A549 (cell line): Measurements from ENCODE around the gene HPS5. TPM values are rescaled to one million over a fixed set of nuclear protein-coding genes. Genes with fewer than 3 reads are reported as not detected.

Experiments
- ATAC-seq, 2 experiments: fragments of 200-7000 bp in 1 of 2; fragments of >200 bp in 1 of 2; cut with Nextera tagmentation in 1 of 2; cut with Tn5 transposase in 1 of 2; 3 replicates each; pipeline versions ENCODE4 v1.8.0 to v1.9.1; 2018 to 2020; ENCODE audit warnings: mild to moderate bottlenecking in 1 of 2, moderate library complexity in 1 of 2
- CTCF ChIA-PET: fragments of 300-600 bp; sonication (Branson Sonifier 250); formaldehyde crosslinking; extraction: SDS; loops from one replicate; lab custom pipeline; 2021; ENCODE audit warnings: antibody characterized with exemption, inconsistent platforms; lab: Yijun Ruan, JAX
- POLR2A ChIA-PET: fragments of 350-600 bp; formaldehyde crosslinking; extraction: SDS; loops from one replicate; lab custom pipeline; 2021; ENCODE audit warnings: antibody characterized with exemption, inconsistent platforms; lab: Yijun Ruan, JAX
- DNase-seq, 2 experiments: peaks; one replicate each; pipeline versions ENCODE4 v3.0.0 to v3.0.0-alpha.2; 2011 to 2016; ENCODE audit warnings: low read depth in 1 of 2, low spot score in 1 of 2
- FAIRE-seq: peaks from 2 replicates; lab custom pipeline; 2011; peaks lifted over from hg19 to GRCh38; lab: Jason Lieb, UNC
- H3K27ac ChIP-seq, 2 experiments: fragments of >200 bp; sonication (Bioruptor Twin); formaldehyde crosslinking; 3 replicates each; pipeline ENCODE4 v1.5.1; 2016 to 2017
- H3K4me1 ChIP-seq: fragments of >200 bp; sonication (Bioruptor Twin); formaldehyde crosslinking; 3 replicates; pipeline ENCODE4 v1.6.1; 2016
- H3K4me2 ChIP-seq: fragments of >200 bp; sonication (Bioruptor Twin); formaldehyde crosslinking; 3 replicates; pipeline ENCODE4 v1.6.1; 2016
- H3K4me3 ChIP-seq: fragments of >200 bp; sonication (Bioruptor Twin); formaldehyde crosslinking; 3 replicates; pipeline ENCODE4 v1.5.1; 2016
- H3K9me3 ChIP-seq: fragments of >200 bp; sonication (Bioruptor Twin); formaldehyde crosslinking; 3 replicates; pipeline ENCODE4 v1.6.1; 2016
- CEBPB ChIP-seq, 2 experiments: fragments of >200 bp in 1 of 2; sonication (Bioruptor Twin) in 1 of 2; formaldehyde crosslinking in 1 of 2; IDR thresholded peaks; 2 replicates each; pipeline ENCODE4 v1.6.1; 2012 to 2016
- E2F6 ChIP-seq: IDR thresholded peaks from 2 replicates; pipeline ENCODE4 v1.6.1; 2012; ENCODE audit warnings: low read depth, borderline replicate concordance
- ELK1 ChIP-seq: fragments of 150-350 bp; IDR thresholded peaks from 2 replicates; pipeline ENCODE4 v1.6.1; 2014; ENCODE audit warnings: low read depth, mild to moderate bottlenecking, low read length
- GATA3 ChIP-seq: IDR thresholded peaks from 2 replicates; pipeline ENCODE4 v1.6.1; 2012; ENCODE audit warnings: borderline replicate concordance
- HMGXB4 ChIP-seq: fragments of 250-450 bp; sonication (Bioruptor Pico); IDR thresholded peaks from 2 replicates; pipeline ENCODE4 v1.5.0; 2021; ENCODE audit warnings: mild to moderate bottlenecking, moderate library complexity, borderline replicate concordance
- HOXB5 ChIP-seq: fragments of 250-450 bp; sonication (Bioruptor Pico); IDR thresholded peaks from 2 replicates; pipeline ENCODE4 v1.5.0; 2020; ENCODE audit warnings: mild to moderate bottlenecking, moderate library complexity
- KDM1A ChIP-seq: fragments of 200-600 bp; sonication (generic); IDR thresholded peaks from 2 replicates; pipeline ENCODE4 v1.6.1; 2016; ENCODE audit warnings: low read depth, mild to moderate bottlenecking
- NFE2L2 ChIP-seq: fragments of 150-350 bp; conservative IDR thresholded peaks from 2 replicates; pipeline ENCODE4 v1.6.1; 2014; ENCODE audit warnings: low read length
- POLR2A ChIP-seq: IDR thresholded peaks from 2 replicates; pipeline ENCODE4 v1.6.1; 2012; ENCODE audit warnings: mild to moderate bottlenecking, low read length
- RAD21 ChIP-seq, 2 experiments: fragments of >200 bp in 1 of 2; sonication (Bioruptor Twin) in 1 of 2; formaldehyde crosslinking in 1 of 2; IDR thresholded peaks in 1 of 2; conservative IDR thresholded peaks in 1 of 2; 2 replicates in 1 of 2; 3 replicates in 1 of 2; pipeline ENCODE4 v1.6.1; 2012 to 2018; ENCODE audit warnings: inconsistent platforms in 1 of 2
- REST ChIP-seq: fragments of 200-600 bp; sonication (generic); IDR thresholded peaks from 2 replicates; pipeline ENCODE4 v1.6.1; 2016; ENCODE audit warnings: antibody characterized with exemption, mild to moderate bottlenecking, moderate library complexity
- USF2 ChIP-seq: fragments of 450-650 bp; IDR thresholded peaks from 2 replicates; pipeline ENCODE4 v1.6.1; 2014; ENCODE audit warnings: antibody characterized with exemption
- ZC3H11A ChIP-seq: fragments of 450-650 bp; IDR thresholded peaks from 2 replicates; pipeline ENCODE4 v1.6.1; 2014; ENCODE audit warnings: antibody characterized with exemption, mild to moderate bottlenecking
- ZNF302 ChIP-seq: fragments of 250-450 bp; sonication (Bioruptor Pico); IDR thresholded peaks from 2 replicates; pipeline ENCODE4 v1.9.0; 2021; ENCODE audit warnings: inconsistent platforms, mild to moderate bottlenecking, moderate library complexity
- ZSCAN20 ChIP-seq: fragments of 250-450 bp; sonication (Bioruptor Pico); IDR thresholded peaks from 2 replicates; pipeline ENCODE4 v1.8.0; 2022; ENCODE audit warnings: mild to moderate bottlenecking, moderate library complexity
- WGBS: methylation state at CpG from one replicate; pipeline ENCODE4 v1.1.6; 2017; ENCODE audit errors: missing lambda C conversion rate; 5-methylcytosine and 5-hydroxymethylcytosine counted together
- polyA plus RNA-seq, 4 experiments: library from polyadenylated mRNA; depleted of rRNA in 3 of 4; stranded (reverse); fragments of >200 nt; fragmentation: RNase III in 1 of 4; extraction: RNeasy Plus Mini Kit Qiagen cat#74134 plus additional on column Dnase treatment in 1 of 4; gene quantifications; 2 replicates in 3 of 4; 3 replicates in 1 of 4; pipeline ENCODE4 v1.2.3, GENCODE V29; 2011 to 2017

HPS5 gene
- polyA plus RNA-seq, 2 of the 4 experiments (the other 2 are of a cell fraction), result 18.4 to 29.1 TPM

- TF ChIP-seq ZSCAN20 (CRISPR knock-in tag) (no peak), REST (no peak), CEBPB (IDR thresholded peaks at IDR 0.05) (no peak)
- TF ChIP-seq, all 56 proteins: peak for 0
Observed at GRCh38 chr11:18239655-18240054, 82.3 kb downstream of the HPS5 start (continued).

- no peaks in the 10 kb centered on the region for H3K4me1 ChIP-seq
- FAIRE-seq (no peak), DNase-seq (no peak), ATAC-seq (no peak)
- TF ChIP-seq CEBPB (IDR thresholded peaks at IDR 0.05), result no peak
- TF ChIP-seq KDM1A, result no peak
- TF ChIP-seq RAD21 (conservative IDR thresholded peaks at IDR 0.05 in 1 of 2, IDR thresholded peaks at IDR 0.05 in 1 of 2), result no peak
- TF ChIP-seq NFE2L2, result no peak
- no peak for TF ChIP-seq E2F6
- TF ChIP-seq POLR2A, result no peak
- no peak for TF ChIP-seq GATA3
- CTCF ChIA-PET, result interaction anchor here (1.7 kb wide), 1 partner anchor 9 kb away, joined by 4 read pairs; no protein-coding TSS in a partner anchor
- H3K4me2 ChIP-seq, result no peak within 1 kb of the TSS
- no peaks in the 10 kb centered on the region for H3K9me3 ChIP-seq
- H3K4me3 ChIP-seq, result no peak within 1 kb of the TSS
- POLR2A ChIA-PET, result no interaction called here
- no peak within 1 kb of the TSS for H3K27ac ChIP-seq
- WGBS, result 12% methylated on average over 2 of the region's 2 CpGs
Observed at GRCh38 chr11:18236664-18237356, 85.1 kb downstream of the HPS5 start, which contains the start of gene SAA4. Gene SAA4, minus strand, starts transcription at chr11:18236802. Its CDS starts 876 bp downstream, at chr11:18235926.

- Histone ChIP-seq H3K9me3 (no peaks in the 10 kb centered on the region), H3K27ac (no peak overlapping the region), H3K4me3 (no peak overlapping the region), H3K4me1 (no peaks in the 10 kb centered on the region), H3K4me2 (no peak overlapping the region)
- ChIA-PET CTCF (interaction anchor here (0.6 to 2.5 kb wide), 4 partner anchors 8 to 617 kb away, joined by 3 to 12 read pairs (median 4); partner anchors contain the start of gene SAA2), POLR2A (interaction anchor here (0.6 kb wide), 2 partner anchors 14 to 368 kb away, joined by 3 to 4 read pairs; no protein-coding TSS in a partner anchor)
- DNase-seq (no peak), FAIRE-seq (peak; percentile 18), ATAC-seq (peak in 1 of 2 experiments; percentile 30; a peak in 2 of 6 replicates)
- 30% methylated on average over 8 of the region's 8 CpGs for WGBS
- no peak for TF ChIP-seq ZNF302 (CRISPR knock-in tag)
- TF ChIP-seq USF2, result no peak
- no peak for TF ChIP-seq ZC3H11A
- no peak for TF ChIP-seq HMGXB4 (CRISPR knock-in tag)
- no peak for TF ChIP-seq ELK1
- no peak for TF ChIP-seq HOXB5 (CRISPR knock-in tag)
Observed at GRCh38 chr11:18235394-18236334, 86.3 kb downstream of the HPS5 start.
